OCI-LY3 (cell line): Measurements from ENCODE around the gene KRT81.

Source experiments
- EZH2phosphoT487 ChIP-seq: fragments of 200-600 bp; shearing (Covaris generic); IDR thresholded peaks from 2 replicates; pipeline ENCODE4 v1.6.1; 2018; ENCODE audit warnings: antibody characterized with exemption, mixed run types, low read depth
- TF ChIP-seq, protein P1 (sequence below): fragments of 200-600, 300-600 bp; sonication (generic); IDR thresholded peaks from 2 replicates; pipeline ENCODE4 v1.5.1; 2014; ENCODE audit warnings: antibody characterized with exemption, low read length, low read depth

- TF ChIP-seq, protein P1, sequence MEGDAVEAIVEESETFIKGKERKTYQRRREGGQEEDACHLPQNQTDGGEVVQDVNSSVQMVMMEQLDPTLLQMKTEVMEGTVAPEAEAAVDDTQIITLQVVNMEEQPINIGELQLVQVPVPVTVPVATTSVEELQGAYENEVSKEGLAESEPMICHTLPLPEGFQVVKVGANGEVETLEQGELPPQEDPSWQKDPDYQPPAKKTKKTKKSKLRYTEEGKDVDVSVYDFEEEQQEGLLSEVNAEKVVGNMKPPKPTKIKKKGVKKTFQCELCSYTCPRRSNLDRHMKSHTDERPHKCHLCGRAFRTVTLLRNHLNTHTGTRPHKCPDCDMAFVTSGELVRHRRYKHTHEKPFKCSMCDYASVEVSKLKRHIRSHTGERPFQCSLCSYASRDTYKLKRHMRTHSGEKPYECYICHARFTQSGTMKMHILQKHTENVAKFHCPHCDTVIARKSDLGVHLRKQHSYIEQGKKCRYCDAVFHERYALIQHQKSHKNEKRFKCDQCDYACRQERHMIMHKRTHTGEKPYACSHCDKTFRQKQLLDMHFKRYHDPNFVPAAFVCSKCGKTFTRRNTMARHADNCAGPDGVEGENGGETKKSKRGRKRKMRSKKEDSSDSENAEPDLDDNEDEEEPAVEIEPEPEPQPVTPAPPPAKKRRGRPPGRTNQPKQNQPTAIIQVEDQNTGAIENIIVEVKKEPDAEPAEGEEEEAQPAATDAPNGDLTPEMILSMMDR = no peak
- no peak for TF ChIP-seq EZH2phosphoT487
These were observed 3.5 kb upstream of the KRT81 start for GRCh38 chr12:52294803-52295202.
